CD4-positive, alpha-beta T cell (primary cell): ENCODE measurements around the gene BICRAL. TPM values are rescaled to one million over a fixed set of nuclear protein-coding genes. Genes with fewer than 3 reads are reported as not detected.

Experiments
- ATAC-seq: fragments of 200-7000 bp; cut with Tn5 transposase; one replicate; pipeline ENCODE4 v1.10.0; 2022; ENCODE audit warnings: mild to moderate bottlenecking; ENCODE audit not compliant: poor library complexity
- CTCF ChIA-PET: fragments of 350-600 bp; sonication (Branson Sonifier 250); formaldehyde crosslinking; loops from one replicate; lab custom pipeline; 2021; ENCODE audit warnings: antibody characterized with exemption, inconsistent platforms; lab: Charles Lee
- POLR2A ChIA-PET: fragments of 350-600 bp; sonication (Branson Sonifier 250); formaldehyde crosslinking; loops from one replicate; lab custom pipeline; 2021; ENCODE audit warnings: antibody characterized with exemption, inconsistent platforms; lab: Charles Lee
- DNase-seq, 14 experiments: peaks; one replicate each; pipeline ENCODE4 v3.0.0-alpha.2; 2013 to 2020; ENCODE audit warnings: mixed read lengths in 2 of 14
- H3K27ac ChIP-seq, 2 donors: one replicate each; pipeline versions ENCODE4 v1.5.1 to v1.7.0; 2013; ENCODE audit warnings: low read length in 2 of 2, low read depth in 1 of 2, mild to moderate bottlenecking in 1 of 2
- H3K27me3 ChIP-seq, 2 experiments: 1 replicate in 1 of 2; 2 replicates in 1 of 2; pipeline versions ENCODE4 v1.6.1 to v1.7.0; 2013; ENCODE audit warnings: low read length in 2 of 2, control low read depth in 1 of 2, mild to moderate bottlenecking in 1 of 2, moderate library complexity in 1 of 2; ENCODE audit not compliant: insufficient read depth in 2 of 2, control insufficient read depth in 1 of 2
- H3K36me3 ChIP-seq: one replicate; pipeline ENCODE4 v1.6.1; 2013; ENCODE audit warnings: low read length, control low read depth; ENCODE audit not compliant: insufficient read depth
- H3K4me1 ChIP-seq: one replicate; pipeline ENCODE4 v1.6.1; 2013; ENCODE audit warnings: low read length, control low read depth; ENCODE audit not compliant: insufficient read depth
- H3K4me3 ChIP-seq: one replicate; pipeline ENCODE4 v1.5.1; 2013; ENCODE audit warnings: mild to moderate bottlenecking, low read length, moderate library complexity
- H3K9me3 ChIP-seq, 2 experiments: 1 replicate in 1 of 2; 2 replicates in 1 of 2; pipeline versions ENCODE4 v1.6.1 to v1.7.0; 2013; ENCODE audit warnings: low read length in 2 of 2, mild to moderate bottlenecking in 2 of 2, control low read depth in 1 of 2, moderate library complexity in 1 of 2; ENCODE audit not compliant: control insufficient read depth in 1 of 2, insufficient read depth in 1 of 2
- H3K27ac Mint-ChIP-seq: one replicate; pipeline ENCODE4 v1.8.0; 2020; ENCODE audit warnings: mixed read lengths
- H3K27me3 Mint-ChIP-seq: one replicate; pipeline ENCODE4 v1.8.0; 2021; ENCODE audit warnings: mixed read lengths
- H3K36me3 Mint-ChIP-seq: one replicate; pipeline ENCODE4 v1.8.0; 2021; ENCODE audit warnings: low read depth, mixed read lengths
- H3K4me1 Mint-ChIP-seq: one replicate; pipeline ENCODE4 v1.8.0; 2021; ENCODE audit warnings: low read depth, mixed read lengths
- H3K4me3 Mint-ChIP-seq: one replicate; pipeline ENCODE4 v1.8.0; 2020; ENCODE audit warnings: mild to moderate bottlenecking, mixed read lengths
- H3K9me3 Mint-ChIP-seq: one replicate; pipeline ENCODE4 v1.8.0; 2020; ENCODE audit warnings: mixed read lengths
- intact Hi-C, 2 experiments: fragments of 100-400 bp; cut with DNase I in 1 of 2; cut with micrococcal nuclease in 1 of 2; formaldehyde crosslinking; loops; one replicate each; pipeline versions ENCODE4 v1.15.1 to v1.9.0; 2023 to 2025; cut with DNase I, micrococcal nuclease
- total RNA-seq, 174 experiments: library from RNA in 2 of 174; stranded (reverse) in 2 of 174; gene quantifications; one replicate each; pipeline ENCODE4 v1.2.3 and lab custom pipeline; 2021 to 2026
- TF ChIP-seq, protein P1 (sequence below): fragments of 200-600 bp; IDR thresholded peaks from one replicate; pipeline ENCODE4 v1.8.0; 2022; ENCODE audit warnings: antibody characterized with exemption, mild to moderate bottlenecking

Gene BICRAL
- total RNA-seq, 2 experiments from 2014 or later = 15.0 to 15.8 TPM

DNA sequence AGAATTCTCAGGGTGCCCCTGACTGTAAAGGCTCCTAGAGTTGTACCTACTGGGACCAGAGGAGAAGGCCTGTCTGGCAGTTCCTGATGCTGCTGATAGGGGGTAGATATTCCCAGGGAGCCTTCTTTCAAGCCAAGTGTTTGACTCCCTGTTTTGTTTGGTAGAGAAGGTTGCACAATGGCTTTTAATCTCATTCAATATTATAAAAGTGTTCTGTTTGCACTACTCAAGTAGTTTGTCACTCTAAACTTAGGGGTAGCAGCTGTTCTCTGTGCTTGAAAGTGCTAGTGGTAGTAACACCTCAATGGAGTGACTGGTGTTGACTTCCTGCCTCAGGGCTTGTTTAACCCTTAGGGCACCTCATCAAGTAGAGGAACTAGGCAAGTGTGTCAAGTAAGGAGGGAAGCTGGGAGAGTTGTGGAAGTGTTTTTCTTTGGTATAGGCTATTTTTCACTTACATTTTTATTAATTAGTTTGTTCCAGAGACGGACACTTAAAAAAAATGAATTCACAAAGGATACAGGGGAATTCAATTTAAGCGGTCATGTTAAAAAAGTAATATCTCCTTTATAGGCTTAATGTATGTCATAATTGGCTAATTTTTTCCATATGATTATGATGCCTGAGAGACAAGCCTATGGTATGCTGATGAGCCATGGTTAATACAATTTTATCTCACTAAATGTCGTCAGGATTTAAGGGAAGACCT is 38.1 kb downstream of the BICRAL start:
- peak; percentile 78 for ATAC-seq
- Mint-ChIP-seq H3K27ac (peak overlapping the region; percentile 86), H3K9me3 (no peaks in the 10 kb centered on the region), H3K4me1 (peaks cover 39% of the 10 kb centered on the region), H3K36me3 (peaks cover 39% of the 10 kb centered on the region), H3K27me3 (no peaks in the 10 kb centered on the region), H3K4me3 (no peak overlapping the region)
- Histone ChIP-seq H3K27ac (no peak overlapping the region), H3K36me3 (peaks cover 28% of the 10 kb centered on the region), H3K4me1 (peaks cover 7% of the 10 kb centered on the region), H3K4me3 (no peak overlapping the region), H3K27me3 (no peaks in the 10 kb centered on the region), H3K9me3 (no peaks in the 10 kb centered on the region)
- peak in 5 of 14 experiments; percentile 1 to 51 (median 35) for DNase-seq
- TF ChIP-seq, protein P1, sequence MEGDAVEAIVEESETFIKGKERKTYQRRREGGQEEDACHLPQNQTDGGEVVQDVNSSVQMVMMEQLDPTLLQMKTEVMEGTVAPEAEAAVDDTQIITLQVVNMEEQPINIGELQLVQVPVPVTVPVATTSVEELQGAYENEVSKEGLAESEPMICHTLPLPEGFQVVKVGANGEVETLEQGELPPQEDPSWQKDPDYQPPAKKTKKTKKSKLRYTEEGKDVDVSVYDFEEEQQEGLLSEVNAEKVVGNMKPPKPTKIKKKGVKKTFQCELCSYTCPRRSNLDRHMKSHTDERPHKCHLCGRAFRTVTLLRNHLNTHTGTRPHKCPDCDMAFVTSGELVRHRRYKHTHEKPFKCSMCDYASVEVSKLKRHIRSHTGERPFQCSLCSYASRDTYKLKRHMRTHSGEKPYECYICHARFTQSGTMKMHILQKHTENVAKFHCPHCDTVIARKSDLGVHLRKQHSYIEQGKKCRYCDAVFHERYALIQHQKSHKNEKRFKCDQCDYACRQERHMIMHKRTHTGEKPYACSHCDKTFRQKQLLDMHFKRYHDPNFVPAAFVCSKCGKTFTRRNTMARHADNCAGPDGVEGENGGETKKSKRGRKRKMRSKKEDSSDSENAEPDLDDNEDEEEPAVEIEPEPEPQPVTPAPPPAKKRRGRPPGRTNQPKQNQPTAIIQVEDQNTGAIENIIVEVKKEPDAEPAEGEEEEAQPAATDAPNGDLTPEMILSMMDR = no peak
- intact Hi-C loops = loop anchor here (5.0 to 10.0 kb wide), 4 partner anchors 33 to 75 kb away; partner anchors contain the start of gene TBCC (in 1 of the 2)
- CTCF ChIA-PET = interaction anchor here (0.8 to 2.8 kb wide), 3 partner anchors 9 to 51 kb away, joined by 3 to 9 read pairs (median 3); no protein-coding TSS in a partner anchor
- POLR2A ChIA-PET = interaction anchor here (0.9 to 3.6 kb wide), 5 partner anchors 37 to 94 kb away, joined by 3 to 33 read pairs (median 20); partner anchors contain the start of genes BICRAL, RPL7L1 and TBCC

DNA sequence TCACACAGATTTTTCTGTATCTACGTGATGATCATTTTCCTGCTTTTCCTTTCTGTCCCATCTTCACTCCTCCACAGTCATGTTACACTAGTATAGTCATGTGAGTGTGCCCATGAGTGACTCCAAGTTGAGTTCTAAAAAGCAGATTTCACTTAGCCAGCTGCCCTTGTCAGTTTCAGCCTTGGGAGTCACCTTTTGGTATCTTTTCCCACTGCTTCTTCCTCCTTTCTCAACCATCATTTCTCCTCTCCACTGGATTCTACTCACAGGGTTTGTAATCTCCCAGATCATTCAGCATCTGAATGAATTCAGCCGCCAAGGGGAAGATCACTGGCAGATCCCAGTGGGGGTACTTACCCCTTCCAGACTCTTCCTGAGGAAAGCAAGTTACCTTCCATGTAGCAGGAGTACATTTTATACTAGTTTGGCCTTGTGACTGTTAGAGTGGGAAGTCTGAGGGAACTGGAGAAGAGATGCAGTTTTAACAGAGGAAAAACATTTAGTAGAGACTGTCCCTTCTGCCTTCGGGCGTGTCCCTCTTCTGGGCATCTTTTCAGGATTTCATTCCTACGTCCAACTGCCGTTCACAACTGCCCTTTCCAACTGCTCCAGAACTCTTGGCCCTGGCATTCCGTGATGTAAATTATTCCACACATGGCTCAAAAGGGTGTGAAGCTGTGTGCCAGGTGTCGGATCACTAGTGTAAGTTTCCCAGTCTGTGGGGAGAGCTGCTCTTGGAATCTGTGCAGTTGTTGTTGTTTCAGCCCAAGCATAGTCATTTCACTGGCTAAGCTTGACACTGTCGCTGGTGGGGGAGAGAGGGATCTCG is 38.9 kb downstream of the BICRAL start:
- TF ChIP-seq, protein P1 = no peak
- ChIA-PET POLR2A (interaction anchor here (0.9 to 3.6 kb wide), 5 partner anchors 38 to 95 kb away, joined by 3 to 33 read pairs (median 20); partner anchors contain the start of genes BICRAL, RPL7L1 and TBCC), CTCF (interaction anchor here (0.8 kb wide), 1 partner anchor 9 kb away, joined by 3 read pairs; no protein-coding TSS in a partner anchor)
- H3K4me3 Mint-ChIP-seq = no peak overlapping the region
- peaks cover 39% of the 10 kb centered on the region for H3K4me1 Mint-ChIP-seq
- Histone ChIP-seq H3K27me3 (no peaks in the 10 kb centered on the region), H3K4me3 (no peak overlapping the region), H3K4me1 (peaks cover 7% of the 10 kb centered on the region), H3K27ac (no peak overlapping the region), H3K36me3 (peaks cover 31% of the 10 kb centered on the region), H3K9me3 (no peaks in the 10 kb centered on the region)
- no peak for ATAC-seq
- H3K9me3 Mint-ChIP-seq = no peaks in the 10 kb centered on the region
- intact Hi-C loops = loop anchor here (5.0 to 10.0 kb wide), 4 partner anchors 33 to 76 kb away; partner anchors contain the start of gene TBCC (in 1 of the 2)
- H3K27me3 Mint-ChIP-seq = no peaks in the 10 kb centered on the region
- no peak for DNase-seq
- peak overlapping the region; percentile 86 for H3K27ac Mint-ChIP-seq
- peaks cover 44% of the 10 kb centered on the region for H3K36me3 Mint-ChIP-seq

DNA sequence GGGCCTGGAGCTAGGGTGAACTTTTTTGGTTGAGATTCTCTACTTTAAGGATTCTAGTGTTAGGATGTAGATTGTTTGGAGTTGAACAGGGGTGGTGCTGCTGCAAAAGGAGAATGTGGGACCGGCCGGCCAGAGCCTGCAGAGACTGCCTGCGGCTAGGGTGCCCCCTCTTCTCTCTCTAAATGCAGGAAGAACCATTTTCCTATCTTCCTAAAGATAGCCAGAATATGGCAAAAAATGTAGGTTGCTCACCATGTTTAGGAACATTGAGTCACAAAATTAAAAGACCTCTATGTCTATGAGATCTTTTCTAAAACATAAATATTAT is 39.5 kb downstream of the BICRAL start:
- POLR2A ChIA-PET = no interaction called here
- no peaks in the 10 kb centered on the region for H3K27me3 Mint-ChIP-seq
- intact Hi-C loops = loop anchor here (5.0 to 10.0 kb wide), 4 partner anchors 34 to 77 kb away; partner anchors contain the start of gene TBCC (in 1 of the 2)
- peak overlapping the region; percentile 64 for H3K27ac Mint-ChIP-seq
- Histone ChIP-seq H3K27me3 (no peaks in the 10 kb centered on the region), H3K4me1 (peaks cover 7% of the 10 kb centered on the region), H3K27ac (no peak overlapping the region), H3K36me3 (peaks cover 36% of the 10 kb centered on the region), H3K9me3 (no peaks in the 10 kb centered on the region), H3K4me3 (no peak overlapping the region)
- no peak for ATAC-seq
- H3K4me3 Mint-ChIP-seq = no peak overlapping the region
- H3K4me1 Mint-ChIP-seq = peaks cover 39% of the 10 kb centered on the region
- H3K9me3 Mint-ChIP-seq = no peaks in the 10 kb centered on the region
- TF ChIP-seq, protein P1 = no peak
- no peak for DNase-seq
- CTCF ChIA-PET = no interaction called here
- H3K36me3 Mint-ChIP-seq = peaks cover 46% of the 10 kb centered on the region
